HepG2 (cell line): Measurements from ENCODE around the gene ZFYVE21. TPM values are rescaled to one million over a fixed set of nuclear protein-coding genes. Genes with fewer than 3 reads are reported as not detected.

Source experiments
- ATAC-seq: fragments of 200-7000 bp; cut with Tn5 transposase; 3 replicates; pipeline ENCODE4 v1.9.1; 2020; ENCODE audit warnings: mild to moderate bottlenecking, moderate library complexity
- BruUV-seq: library from RNA; stranded (reverse); fragments of 400-500 nt; replicated peaks from 2 replicates; lab custom pipeline; 2021; lab: Mats Ljungman, UMichigan
- CTCF ChIA-PET: fragments of 300-600 bp; formaldehyde crosslinking; extraction: SDS; loops from one replicate; lab custom pipeline; 2021; ENCODE audit warnings: low total read pairs, inconsistent platforms, low intra/inter-chr PET ratio; lab: Yijun Ruan, JAX
- POLR2A ChIA-PET: fragments of 350-600 bp; sonication (Branson Sonifier 250); formaldehyde crosslinking; loops from one replicate; lab custom pipeline; 2020; ENCODE audit warnings: antibody characterized with exemption, inconsistent platforms; lab: Yijun Ruan, JAX
- DNase-seq: peaks from one replicate; pipeline ENCODE4 v3.0.0-alpha.2; 2015; ENCODE audit warnings: low spot score
- FAIRE-seq: peaks from 3 replicates; lab custom pipeline; 2011; peaks lifted over from hg19 to GRCh38; lab: Jason Lieb, UNC
- H2AFZ ChIP-seq: one replicate; pipeline ENCODE4 v1.6.1; 2011; ENCODE audit warnings: low read length, inconsistent platforms
- H3K27ac ChIP-seq: fragments of 300-600 bp; 3 replicates; pipeline ENCODE4 v1.8.0; 2011; ENCODE audit warnings: mixed run types, mild to moderate bottlenecking, mixed read lengths, low read length, inconsistent platforms; ENCODE audit not compliant: insufficient read depth; ENCODE audit errors: extremely low read length
- H3K27me3 ChIP-seq, 2 experiments: fragments of 200-600 bp in 1 of 2; 2 replicates in 1 of 2; 3 replicates in 1 of 2; pipeline versions ENCODE4 v1.6.0 to v1.8.0; 2011; ENCODE audit warnings: low read length in 2 of 2, mild to moderate bottlenecking in 2 of 2, moderate library complexity in 2 of 2, inconsistent platforms in 1 of 2; ENCODE audit not compliant: insufficient read depth in 2 of 2, control insufficient read depth in 1 of 2
- H3K36me3 ChIP-seq, 2 experiments: fragments of 200-600 bp in 1 of 2; replicated peaks in 1 of 2; 2 replicates in 1 of 2; 3 replicates in 1 of 2; pipeline versions ENCODE4 v1.5.1 to v1.8.0; 2011; ENCODE audit warnings: low read length in 2 of 2, inconsistent platforms in 1 of 2; ENCODE audit not compliant: insufficient read depth in 2 of 2, control insufficient read depth in 1 of 2
- H3K4me1 ChIP-seq: 2 replicates; pipeline ENCODE4 v1.5.1; 2012; ENCODE audit warnings: low read length, inconsistent platforms; ENCODE audit not compliant: insufficient read depth
- H3K4me2 ChIP-seq: 2 replicates; pipeline ENCODE4 v1.6.0; 2011; ENCODE audit warnings: low read depth, low read length, inconsistent platforms
- H3K4me3 ChIP-seq, 3 experiments: fragments of 200-600 bp in 1 of 3; sonication (generic), shearing (Covaris generic) in 1 of 3; replicated peaks in 1 of 3; 2 replicates each; pipeline ENCODE4 v1.5.1; 2011 to 2016; ENCODE audit warnings: low read length in 3 of 3, inconsistent platforms in 2 of 3, low read depth in 2 of 3, mild to moderate bottlenecking in 2 of 3, control low read depth in 1 of 3, mixed read lengths in 1 of 3; ENCODE audit not compliant: insufficient read depth in 1 of 3
- H3K79me2 ChIP-seq: one replicate; pipeline ENCODE4 v1.6.1; 2011; ENCODE audit warnings: low read length, inconsistent platforms; ENCODE audit not compliant: insufficient read depth
- H3K9ac ChIP-seq: 2 replicates; pipeline ENCODE4 v1.6.0; 2011; ENCODE audit warnings: mild to moderate bottlenecking, low read depth, low read length, inconsistent platforms; ENCODE audit not compliant: insufficient read depth
- H3K9me3 ChIP-seq: 2 replicates; pipeline ENCODE4 v1.5.1; 2012; ENCODE audit warnings: mild to moderate bottlenecking, low read length
- H4K20me1 ChIP-seq: 2 replicates; pipeline ENCODE4 v1.6.0; 2011; ENCODE audit warnings: inconsistent platforms, mild to moderate bottlenecking, low read length, moderate library complexity; ENCODE audit not compliant: insufficient read depth
- KAT2B ChIP-seq: fragments of 150-350 bp; IDR thresholded peaks from 2 replicates; pipeline ENCODE4 v1.6.1; 2014; ENCODE audit warnings: low read depth, low read length, borderline replicate concordance
- MLLT10 ChIP-seq: sonication (generic); formaldehyde crosslinking; IDR thresholded peaks from 2 replicates; pipeline ENCODE4 v1.4.0; 2020; ENCODE audit warnings: missing genetic modification reagents
- NFYB ChIP-seq: sonication (generic); formaldehyde crosslinking; IDR thresholded peaks from 2 replicates; pipeline ENCODE4 v1.4.0; 2020; ENCODE audit warnings: missing genetic modification reagents
- ZBTB34 ChIP-seq: sonication (generic); formaldehyde crosslinking; IDR thresholded peaks from 2 replicates; pipeline ENCODE4 v1.8.0; 2022; ENCODE audit warnings: mild to moderate bottlenecking, missing genetic modification reagents
- ZNF362 ChIP-seq: sonication (generic); formaldehyde crosslinking; IDR thresholded peaks from 2 replicates; pipeline ENCODE4 v1.4.0; 2020; ENCODE audit warnings: missing genetic modification reagents, mild to moderate bottlenecking, borderline replicate concordance
- WGBS: methylation state at CpG from one replicate; pipeline ENCODE4 v1.1.6; 2017; ENCODE audit warnings: low lambda C conversion rate; 5-methylcytosine and 5-hydroxymethylcytosine counted together
- in situ Hi-C: cut with HindIII; loops from 2 replicates; pipeline ENCODE4 v1.10.0; 2017; ENCODE audit warnings: low pct_unique_long_range_greater_than_20kb; ENCODE audit not compliant: extremely low pct_ligation_motif_present
- intact Hi-C: fragments of 100-400 bp; cut with micrococcal nuclease; formaldehyde crosslinking; loops from one replicate; pipeline ENCODE4 v1.10.0; 2022; ENCODE audit not compliant: unreplicated experiment
- polyA plus RNA-seq, 8 experiments: library from polyadenylated mRNA; depleted of rRNA in 3 of 8; stranded (reverse) in 7 of 8; unstranded in 1 of 8; fragments of >200 nt; fragmentation: Illumina TruSeq in 4 of 8; extraction: Trizol in 4 of 8; gene quantifications; 2 replicates each; pipeline versions ENCODE4 v1.2.1 to v1.2.3, GENCODE V29; 2011 to 2016; ENCODE audit warnings: low read depth in 4 of 8, missing spikeins in 1 of 8, mixed read lengths in 1 of 8; ENCODE audit not compliant: insufficient read depth in 1 of 8
- total RNA-seq, 5 experiments: library from RNA; depleted of rRNA; stranded (reverse); fragments of >200 nt; fragmentation: Illumina TruSeq; extraction: Trizol; gene quantifications; 2 replicates each; pipeline ENCODE4 v1.2.3, GENCODE V29; 2016; ENCODE audit warnings: low read depth in 1 of 5

Gene ZFYVE21
- total and polyA plus RNA-seq, 2 of the 13 experiments (the other 11 are each of a cell fraction or from before 2014, with no cell fraction given): 34.3 to 34.4 TPM

- H3K4me1 ChIP-seq: peaks cover 26% of the 10 kb centered on the region
- CTCF ChIA-PET: no interaction called here
- FAIRE-seq (no peak), DNase-seq (no peak), ATAC-seq (no peak)
- H4K20me1 ChIP-seq: no peaks in the 10 kb centered on the region
- TF ChIP-seq ZNF362 (CRISPR knock-in tag) (no peak), NFYB (no peak), ZBTB34 (CRISPR knock-in tag) (no peak)
- intact Hi-C loops (no loop called here), in situ Hi-C loops (no loop called here)
- no peak overlapping the region for H2AFZ ChIP-seq
- H3K4me3 ChIP-seq: no peak overlapping the region
- no peaks in the 10 kb centered on the region for H3K27me3 ChIP-seq
- H3K36me3 ChIP-seq: peaks cover 9 to 28% of the 10 kb centered on the region in 2 experiments; a peak in 3 of 5 replicates
- H3K4me2 ChIP-seq: no peak overlapping the region
- H3K9ac ChIP-seq: no peak overlapping the region
- no peak overlapping the region for H3K27ac ChIP-seq
- POLR2A ChIA-PET: no interaction called here
- BruUV-seq: no TSS peak
- WGBS: 100% methylated on average over 1 of the region's 9 CpGs
- H3K79me2 ChIP-seq: no peaks in the 10 kb centered on the region
- H3K9me3 ChIP-seq: no peaks in the 10 kb centered on the region
Observed at GRCh38 chr14:103741876-103742275, 26.3 kb downstream of the ZFYVE21 start.

GRCh38 chr14:103742499-103743255, 27.1 kb downstream of the ZFYVE21 start:
- POLR2A ChIA-PET: no interaction called here
- H3K79me2 ChIP-seq: no peaks in the 10 kb centered on the region
- H3K36me3 ChIP-seq: peaks cover 9 to 28% of the 10 kb centered on the region in 2 experiments; a peak in 3 of 5 replicates
- no peak overlapping the region for H3K4me3 ChIP-seq
- no peak for FAIRE-seq
- no peaks in the 10 kb centered on the region for H3K9me3 ChIP-seq
- intact Hi-C loops: no loop called here
- no TSS peak for BruUV-seq
- no peaks in the 10 kb centered on the region for H4K20me1 ChIP-seq
- no peak overlapping the region for H3K9ac ChIP-seq
- TF ChIP-seq MLLT10 (CRISPR knock-in tag) (no peak), KAT2B (no peak)
- TF ChIP-seq, all 625 proteins: peak for 0
- WGBS: 92% methylated on average over 14 of the region's 14 CpGs
- Histone ChIP-seq H3K4me1 (peaks cover 18% of the 10 kb centered on the region), H3K27me3 (no peaks in the 10 kb centered on the region), H3K4me2 (no peak overlapping the region), H2AFZ (no peak overlapping the region), H3K27ac (no peak overlapping the region)
- DNase-seq (no peak), ATAC-seq (no peak)
- in situ Hi-C loops: no loop called here
- CTCF ChIA-PET: no interaction called here
